C4-2B (cell line): ENCODE data around the gene RNF112.

ENCODE experiments used
- CTCF ChIP-seq: fragments of 450-650 bp; conservative IDR thresholded peaks from 2 replicates; pipeline ENCODE4 v1.5.1; 2017; ENCODE audit warnings: mild to moderate bottlenecking
- ZFX ChIP-seq: fragments of 450-650 bp; IDR thresholded peaks from 2 replicates; pipeline ENCODE4 v1.6.1; 2017

GRCh38 chr17:19401321-19402010, 9.6 kb upstream of the RNF112 start:
- TF ChIP-seq CTCF (no peak), ZFX (no peak)
